GM15510 (cell line): ENCODE measurements around the gene GTF3C1.
A peak's percentile ranks its signal among the peaks of the same experiment; 100 is the strongest.

ENCODE experiments used
- POLR2A ChIP-seq: IDR thresholded peaks from 3 replicates; pipeline ENCODE4 v1.6.1; 2011; ENCODE audit warnings: borderline replicate concordance; ENCODE audit not compliant: insufficient read length; ENCODE audit errors: extremely low read depth

The GTF3C1 gene

GRCh38 chr16:27549746-27550581, at the start of gene GTF3C1, which contains the start of gene KATNIP:
Gene GTF3C1 (minus strand): TSS chr16:27549913. CDS start chr16:27549890, 23 bp downstream.
Gene KATNIP (plus strand): TSS chr16:27550144. CDS start chr16:27550171, 27 bp downstream.
- TF ChIP-seq POLR2A = peak; percentile 84

GRCh38 chr16:27598931-27599565, 49.3 kb upstream of the GTF3C1 start:
- TF ChIP-seq POLR2A = no peak

- no peak for TF ChIP-seq POLR2A
Observed at GRCh38 chr16:27598220-27598619, 48.5 kb upstream of the GTF3C1 start.

- TF ChIP-seq POLR2A = no peak
Observed at GRCh38 chr16:27597361-27597760, 47.6 kb upstream of the GTF3C1 start.

- TF ChIP-seq POLR2A = no peak
Observed at GRCh38 chr16:27596411-27596810, 46.7 kb upstream of the GTF3C1 start.

- no peak for TF ChIP-seq POLR2A
Observed at GRCh38 chr16:27595993-27596392, 46.3 kb upstream of the GTF3C1 start.

- no peak for TF ChIP-seq POLR2A
Observed at GRCh38 chr16:27595475-27595874, 45.8 kb upstream of the GTF3C1 start.

GRCh38 chr16:27591837-27592236, 42.1 kb upstream of the GTF3C1 start:
- no peak for TF ChIP-seq POLR2A

- no peak for TF ChIP-seq POLR2A
Observed at GRCh38 chr16:27588057-27588456, 38.3 kb upstream of the GTF3C1 start.

- no peak for TF ChIP-seq POLR2A
Observed at GRCh38 chr16:27586711-27587110, 37.0 kb upstream of the GTF3C1 start.

GRCh38 chr16:27585200-27585599, 35.5 kb upstream of the GTF3C1 start:
- no peak for TF ChIP-seq POLR2A

- no peak for TF ChIP-seq POLR2A
Observed at GRCh38 chr16:27583634-27584033, 33.9 kb upstream of the GTF3C1 start.

GRCh38 chr16:27582883-27583282, 33.2 kb upstream of the GTF3C1 start:
- no peak for TF ChIP-seq POLR2A

- TF ChIP-seq POLR2A = no peak
Observed at GRCh38 chr16:27579087-27579980, 29.6 kb upstream of the GTF3C1 start.

GRCh38 chr16:27576729-27577128, 27.0 kb upstream of the GTF3C1 start:
- TF ChIP-seq POLR2A = no peak
